GM19035 (cell line): Measurements from ENCODE around the gene KCTD10.
"Not testable (repeated sequence)": the region's sequence is repeated elsewhere in the genome, so short reads cannot be mapped to it uniquely, and the experiment has no call there.

Experiments used
- ATAC-seq: cut with Tn5 transposase; IDR thresholded peaks from one replicate; pipeline ENCODE4 v1.9.1; 2021; ENCODE audit not compliant: unreplicated experiment

Gene KCTD10

GRCh38 chr12:109475121-109475520 is 2.0 kb downstream of the KCTD10 start:
- ATAC-seq: no peak

- ATAC-seq: not testable (repeated sequence)
These were observed 3.4 kb downstream of the KCTD10 start for GRCh38 chr12:109473526-109474270.

GRCh38 chr12:109473006-109473405 is 4.1 kb downstream of the KCTD10 start:
- no peak for ATAC-seq

- no peak for ATAC-seq
These were observed 7.6 kb downstream of the KCTD10 start for GRCh38 chr12:109469517-109469916.

GRCh38 chr12:109467978-109468676 is 9.0 kb downstream of the KCTD10 start:
- ATAC-seq: no peak

GRCh38 chr12:109466821-109467220 is 10.3 kb downstream of the KCTD10 start:
- no peak for ATAC-seq

GRCh38 chr12:109466305-109466704 is 10.8 kb downstream of the KCTD10 start:
- ATAC-seq: no peak

- ATAC-seq: no peak
These were observed 12.3 kb downstream of the KCTD10 start for GRCh38 chr12:109464642-109465351.

GRCh38 chr12:109463756-109464155 is 13.3 kb downstream of the KCTD10 start:
- no peak for ATAC-seq

- no peak for ATAC-seq
These were observed 14.0 kb downstream of the KCTD10 start for GRCh38 chr12:109462868-109463692.

GRCh38 chr12:109461846-109462756 is 15.0 kb downstream of the KCTD10 start:
- ATAC-seq: no peak

- no peak for ATAC-seq
These were observed 15.9 kb downstream of the KCTD10 start for GRCh38 chr12:109461049-109461845.

GRCh38 chr12:109460538-109460937 is 16.6 kb downstream of the KCTD10 start:
- no peak for ATAC-seq

- no peak for ATAC-seq
These were observed 17.9 kb downstream of the KCTD10 start for GRCh38 chr12:109459247-109459646.

GRCh38 chr12:109458771-109459208 is 18.3 kb downstream of the KCTD10 start:
- no peak for ATAC-seq

GRCh38 chr12:109458086-109458485 is 19.0 kb downstream of the KCTD10 start:
- ATAC-seq: no peak

- no peak for ATAC-seq
These were observed 21.4 kb downstream of the KCTD10 start for GRCh38 chr12:109455706-109456105.

- no peak for ATAC-seq
These were observed 24.6 kb downstream of the KCTD10 start for GRCh38 chr12:109452489-109452888.

GRCh38 chr12:109451400-109451799 is 25.7 kb downstream of the KCTD10 start:
- ATAC-seq: no peak
